ENCODE measurements around the gene MUC5AC.

DNA sequence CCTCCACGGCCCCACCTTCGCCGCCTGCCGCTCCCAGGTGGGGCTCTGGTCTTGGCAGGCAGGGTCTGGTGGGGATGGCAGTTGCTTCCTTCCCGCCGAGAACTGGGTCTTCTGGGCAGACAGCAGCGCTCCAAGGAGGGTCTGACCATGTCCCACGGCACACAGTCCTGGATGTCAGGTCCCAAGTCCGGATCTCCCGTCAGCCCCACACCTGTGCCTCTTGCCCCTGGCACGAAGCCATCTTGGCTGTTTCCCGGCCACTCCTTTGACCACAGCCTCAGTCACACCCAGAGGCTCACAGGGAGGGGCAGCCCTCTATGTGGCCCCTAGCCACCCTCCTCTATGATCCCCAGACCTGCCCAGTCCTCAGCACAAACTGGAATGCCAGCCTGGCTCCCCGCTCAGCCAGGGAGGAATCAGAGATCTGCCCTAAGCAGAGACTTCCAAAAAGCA, 79.4 kb downstream of the MUC5AC start:
- no peak for TF ChIP-seq EZH2phosphoT487 (IDR thresholded peaks at IDR 0.05; ENCODE audit: insufficient read depth, low read depth)
- no peak for TF ChIP-seq EZH2 (IDR thresholded peaks at IDR 0.05; ENCODE audit: insufficient read depth, poor library complexity, severe bottlenecking)

Data from GM23248 (cell line).